ENCODE measurements around the gene ATP8A1. TPM values are rescaled to one million over a fixed set of nuclear protein-coding genes. Genes with fewer than 3 reads are reported as not detected.

The ATP8A1 gene
- total and polyA plus RNA-seq, 2 of the 4 experiments (the other 2 are of a cell fraction), result 0.12 to 0.36 TPM

DNA sequence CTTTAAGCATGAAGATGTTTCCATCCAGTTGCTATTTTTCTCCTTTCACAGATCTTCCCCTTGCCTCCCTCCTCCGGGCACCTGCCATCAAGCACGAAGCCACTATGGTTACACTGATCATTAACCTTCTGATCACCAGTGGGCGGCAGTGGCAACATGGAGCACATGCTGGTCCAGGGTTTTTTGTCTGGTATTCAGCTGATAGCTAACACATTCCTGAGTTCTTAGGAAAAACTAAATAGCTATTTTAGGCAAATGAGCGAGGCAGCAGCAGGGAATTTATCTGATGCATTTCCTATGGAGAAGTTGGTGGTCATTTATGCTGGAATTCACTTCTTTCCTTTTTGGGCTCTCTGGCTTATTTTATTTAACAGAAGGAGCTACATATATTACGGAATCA lies 236.8 kb downstream of the ATP8A1 start:
- H2AK9ac ChIP-seq (replicated peaks; ENCODE audit: low read depth, low read length, poor library complexity), result peak overlapping the region; percentile 70
- H2BK15ac ChIP-seq (ENCODE audit: low read depth, low read length), result no peak overlapping the region
- in situ Hi-C loops (cut with MboI; ENCODE audit: low sequenced_read_pairs), result no loop called here
- no peak overlapping the region; the same call in 1 of the 2 replicates for H3K23ac ChIP-seq (ENCODE audit: low read depth, low read length)
- 92% methylated on average over 2 of the region's 5 CpGs; no CpG with 5 or more reads in 1 of the 2 experiments for WGBS, 2 experiments (ENCODE audit: extremely low coverage in 2 of 2, insufficient read length in 1 of 2)
- H3K4me2 ChIP-seq (ENCODE audit: low read depth, low read length), result no peak overlapping the region
- ATAC-seq (ENCODE audit: low read depth) (peak; percentile 53; the same call in 1 of the 2 replicates), DNase-seq (peak; percentile 21)
- dilution Hi-C loops (cut with HindIII; ENCODE audit: low sequenced_read_pairs, unreplicated experiment), result no loop called here
- no peak overlapping the region for H3K27ac ChIP-seq (ENCODE audit: insufficient read depth, low read length)
- peak overlapping the region; percentile 69 for H2BK120ac ChIP-seq (ENCODE audit: low read depth, low read length)
- no peaks in the 10 kb centered on the region for H4K20me1 ChIP-seq (ENCODE audit: insufficient read depth, low read length)
- intact Hi-C loops (cut with micrococcal nuclease), result no loop called here
- peak overlapping the region; percentile 51 for H2BK20ac ChIP-seq (ENCODE audit: low read depth, low read length)
- no peak overlapping the region for H4K8ac ChIP-seq (ENCODE audit: low read depth in 2 of 2, low read length in 2 of 2)
- no peak overlapping the region for H3K9ac ChIP-seq (ENCODE audit: low read depth, low read length)
- H2AK5ac ChIP-seq (ENCODE audit: low read depth, low read length), result 0 out of 2 replicates have a peak overlapping the region, but pooled peaks have one; percentile 43
- H3K14ac ChIP-seq (replicated peaks; ENCODE audit: low read depth, low read length), result 0 out of 2 replicates have a peak overlapping the region, but pooled peaks have one; percentile 6
- H3K18ac ChIP-seq (ENCODE audit: low read depth, low read length), result no peak overlapping the region
- no peaks in the 10 kb centered on the region for H3K27me3 ChIP-seq (ENCODE audit: control insufficient read depth, insufficient read depth, low read length)
- H3K56ac ChIP-seq (ENCODE audit: extremely low read depth, insufficient read depth, low read length), result no peak overlapping the region
- 0 out of 2 replicates have a peak overlapping the region, but pooled peaks have one; percentile 36 for H3K4ac ChIP-seq (ENCODE audit: low read depth, low read length)
- H3K36me3 ChIP-seq (ENCODE audit: control insufficient read depth, insufficient read depth, low read length), result no peaks in the 10 kb centered on the region
- peak overlapping the region; percentile 78 for H4K91ac ChIP-seq (ENCODE audit: insufficient read depth, low read depth, low read length)
- peak overlapping the region; percentile 41 for H2AFZ ChIP-seq (replicated peaks; ENCODE audit: low read length, poor library complexity)
- ChIA-PET CTCF (interaction anchor here (1.3 kb wide), 1 partner anchor 31 kb away, joined by 3 read pairs; no protein-coding TSS in a partner anchor), POLR2A (ENCODE audit: unreplicated experiment) (no interaction called here)
- H3K79me1 ChIP-seq (ENCODE audit: low read depth in 1 of 2, low read length in 2 of 2), result no peaks in the 10 kb centered on the region
- peak overlapping the region; percentile 86; the same call in 1 of the 2 replicates for H4K5ac ChIP-seq (ENCODE audit: low read depth, low read length)
- peak overlapping the region; percentile 72 for H2BK5ac ChIP-seq (ENCODE audit: low read depth, low read length, poor library complexity, severe bottlenecking)
- H3K9me1 ChIP-seq (ENCODE audit: insufficient read depth, low read length), result peaks cover 4% of the 10 kb centered on the region
- no peaks in the 10 kb centered on the region for H3K9me3 ChIP-seq (ENCODE audit: control insufficient read depth, insufficient read depth, low read length)
- no peak overlapping the region for H3K4me3 ChIP-seq (ENCODE audit: insufficient read depth, low read depth, low read length)
- no TSS peak for BruUV-seq (replicated peaks)
- peaks cover 3% of the 10 kb centered on the region for H3K4me1 ChIP-seq (ENCODE audit: control insufficient read depth, insufficient read depth, low read length)
- TF ChIP-seq NFE2L2 (IDR thresholded peaks at IDR 0.05; ENCODE audit: low read depth, low read length), result no peak
- TF ChIP-seq, protein P1, sequence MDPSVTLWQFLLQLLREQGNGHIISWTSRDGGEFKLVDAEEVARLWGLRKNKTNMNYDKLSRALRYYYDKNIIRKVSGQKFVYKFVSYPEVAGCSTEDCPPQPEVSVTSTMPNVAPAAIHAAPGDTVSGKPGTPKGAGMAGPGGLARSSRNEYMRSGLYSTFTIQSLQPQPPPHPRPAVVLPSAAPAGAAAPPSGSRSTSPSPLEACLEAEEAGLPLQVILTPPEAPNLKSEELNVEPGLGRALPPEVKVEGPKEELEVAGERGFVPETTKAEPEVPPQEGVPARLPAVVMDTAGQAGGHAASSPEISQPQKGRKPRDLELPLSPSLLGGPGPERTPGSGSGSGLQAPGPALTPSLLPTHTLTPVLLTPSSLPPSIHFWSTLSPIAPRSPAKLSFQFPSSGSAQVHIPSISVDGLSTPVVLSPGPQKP (IDR thresholded peaks at IDR 0.05; ENCODE audit: borderline replicate concordance, low read depth, low read length), result no peak
- TF ChIP-seq, protein P2, sequence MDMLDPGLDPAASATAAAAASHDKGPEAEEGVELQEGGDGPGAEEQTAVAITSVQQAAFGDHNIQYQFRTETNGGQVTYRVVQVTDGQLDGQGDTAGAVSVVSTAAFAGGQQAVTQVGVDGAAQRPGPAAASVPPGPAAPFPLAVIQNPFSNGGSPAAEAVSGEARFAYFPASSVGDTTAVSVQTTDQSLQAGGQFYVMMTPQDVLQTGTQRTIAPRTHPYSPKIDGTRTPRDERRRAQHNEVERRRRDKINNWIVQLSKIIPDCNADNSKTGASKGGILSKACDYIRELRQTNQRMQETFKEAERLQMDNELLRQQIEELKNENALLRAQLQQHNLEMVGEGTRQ (IDR thresholded peaks at IDR 0.05; ENCODE audit: low read depth, low read length), result no peak
- TF ChIP-seq RFX5 (IDR thresholded peaks at IDR 0.05; ENCODE audit: low read depth, low read length), result no peak
- TF ChIP-seq SMC3 (IDR thresholded peaks at IDR 0.05; ENCODE audit: low read depth, low read length), result no peak
- no peak for TF ChIP-seq BHLHE40 (IDR thresholded peaks at IDR 0.05; ENCODE audit: low read depth, low read length)
- no peak for TF ChIP-seq CHD1 (IDR thresholded peaks at IDR 0.05; ENCODE audit: low read depth, low read length)
- TF ChIP-seq, protein P3, sequence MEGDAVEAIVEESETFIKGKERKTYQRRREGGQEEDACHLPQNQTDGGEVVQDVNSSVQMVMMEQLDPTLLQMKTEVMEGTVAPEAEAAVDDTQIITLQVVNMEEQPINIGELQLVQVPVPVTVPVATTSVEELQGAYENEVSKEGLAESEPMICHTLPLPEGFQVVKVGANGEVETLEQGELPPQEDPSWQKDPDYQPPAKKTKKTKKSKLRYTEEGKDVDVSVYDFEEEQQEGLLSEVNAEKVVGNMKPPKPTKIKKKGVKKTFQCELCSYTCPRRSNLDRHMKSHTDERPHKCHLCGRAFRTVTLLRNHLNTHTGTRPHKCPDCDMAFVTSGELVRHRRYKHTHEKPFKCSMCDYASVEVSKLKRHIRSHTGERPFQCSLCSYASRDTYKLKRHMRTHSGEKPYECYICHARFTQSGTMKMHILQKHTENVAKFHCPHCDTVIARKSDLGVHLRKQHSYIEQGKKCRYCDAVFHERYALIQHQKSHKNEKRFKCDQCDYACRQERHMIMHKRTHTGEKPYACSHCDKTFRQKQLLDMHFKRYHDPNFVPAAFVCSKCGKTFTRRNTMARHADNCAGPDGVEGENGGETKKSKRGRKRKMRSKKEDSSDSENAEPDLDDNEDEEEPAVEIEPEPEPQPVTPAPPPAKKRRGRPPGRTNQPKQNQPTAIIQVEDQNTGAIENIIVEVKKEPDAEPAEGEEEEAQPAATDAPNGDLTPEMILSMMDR (conservative IDR thresholded peaks at IDR 0.05; ENCODE audit: low read depth, low read length), result no peak
- no peak for TF ChIP-seq MAZ (IDR thresholded peaks at IDR 0.05; ENCODE audit: borderline replicate concordance, low read depth, low read length)
- no peak for TF ChIP-seq MXI1 (IDR thresholded peaks at IDR 0.05; ENCODE audit: borderline replicate concordance, low read depth, low read length)
- no peak for TF ChIP-seq POLR2A (IDR thresholded peaks at IDR 0.05; ENCODE audit: low read depth, low read length)
- no peak for TF ChIP-seq FOS (IDR thresholded peaks at IDR 0.05; ENCODE audit: low read depth, low read length)
- no peak for TF ChIP-seq MAFK (IDR thresholded peaks at IDR 0.05; ENCODE audit: low read depth, low read length)
- TF ChIP-seq CEBPB (IDR thresholded peaks at IDR 0.05; ENCODE audit: low read depth, low read length), result no peak
- TF ChIP-seq RCOR1 (IDR thresholded peaks at IDR 0.05; ENCODE audit: insufficient replicate concordance, low read length), result no peak
- no peak for TF ChIP-seq RAD21 (IDR thresholded peaks at IDR 0.05; ENCODE audit: low read length)

All from IMR-90 (cell line).